Caco-2 (cell line): ENCODE measurements around the gene NBAS. TPM values are rescaled to one million over a fixed set of nuclear protein-coding genes. Genes with fewer than 3 reads are reported as not detected.

Source experiments
- BruUV-seq: library from RNA; stranded (reverse); fragments of 400-500 nt; replicated peaks from 2 replicates; lab custom pipeline; 2021; lab: Mats Ljungman, UMichigan
- CTCF ChIA-PET: fragments of 300-600 bp; sonication (Branson Sonifier 250); formaldehyde crosslinking; loops from one replicate; lab custom pipeline; 2022; ENCODE audit warnings: antibody characterized with exemption; lab: Charles Lee
- POLR2A ChIA-PET: fragments of 300-600 bp; sonication (Branson Sonifier 250); formaldehyde crosslinking; loops from one replicate; lab custom pipeline; 2022; ENCODE audit warnings: antibody characterized with exemption; lab: Charles Lee
- DNase-seq, 2 experiments: peaks; one replicate each; pipeline versions ENCODE4 v3.0.0 to v3.0.0-alpha.2; 2020 to 2022
- H3K27me3 ChIP-seq: replicated peaks from 2 replicates; pipeline ENCODE4 v1.6.0; 2011; ENCODE audit warnings: low read length; ENCODE audit not compliant: control insufficient read depth, insufficient read depth
- H3K36me3 ChIP-seq: 2 replicates; pipeline ENCODE4 v1.5.1; 2011; ENCODE audit warnings: low read length; ENCODE audit not compliant: control insufficient read depth, insufficient read depth
- H3K4me1 ChIP-seq: fragments of 250-450 bp; sonication (Bioruptor Pico); 2 replicates; pipeline ENCODE4 v1.5.1; 2020; ENCODE audit warnings: mild to moderate bottlenecking
- H3K4me3 ChIP-seq: 2 replicates; pipeline ENCODE4 v1.5.1; 2011; ENCODE audit warnings: low read depth, mild to moderate bottlenecking, control low read depth, low read length
- H3K9me3 ChIP-seq: fragments of 250-450 bp; sonication (Bioruptor Pico); 2 replicates; pipeline ENCODE4 v1.5.1; 2020; ENCODE audit warnings: mild to moderate bottlenecking, moderate library complexity
- H3K27ac Mint-ChIP-seq: one replicate; pipeline ENCODE4 v1.8.0; 2022; ENCODE audit warnings: mixed read lengths; ENCODE audit not compliant: unreplicated experiment
- H3K27me3 Mint-ChIP-seq: one replicate; pipeline ENCODE4 v1.8.0; 2022; ENCODE audit warnings: mixed read lengths; ENCODE audit not compliant: insufficient read depth, unreplicated experiment
- H3K36me3 Mint-ChIP-seq: one replicate; pipeline ENCODE4 v1.8.0; 2022; ENCODE audit warnings: mild to moderate bottlenecking, mixed read lengths; ENCODE audit not compliant: insufficient read depth, unreplicated experiment
- H3K4me1 Mint-ChIP-seq: one replicate; pipeline ENCODE4 v1.8.0; 2022; ENCODE audit warnings: low read depth, mixed read lengths; ENCODE audit not compliant: unreplicated experiment
- H3K4me3 Mint-ChIP-seq: one replicate; pipeline ENCODE4 v1.8.0; 2022; ENCODE audit warnings: mild to moderate bottlenecking, moderate library complexity, mixed read lengths; ENCODE audit not compliant: unreplicated experiment
- H3K9me3 Mint-ChIP-seq: one replicate; pipeline ENCODE4 v1.8.0; 2022; ENCODE audit warnings: mixed read lengths; ENCODE audit not compliant: unreplicated experiment
- intact Hi-C: fragments of 100-400 bp; cut with micrococcal nuclease; formaldehyde crosslinking; loops from one replicate; pipeline ENCODE4 v1.10.0; 2022; ENCODE audit not compliant: unreplicated experiment
- total RNA-seq: library from RNA; stranded (reverse); gene quantifications from 2 replicates; pipeline ENCODE4 v1.2.3, GENCODE V29; 2022
- TF ChIP-seq, protein P1 (sequence below), 2 experiments: fragments of 200-600 bp in 1 of 2; IDR thresholded peaks; 1 replicate in 1 of 2; 2 replicates in 1 of 2; pipeline versions ENCODE4 v1.5.1 to v1.8.0; 2011 to 2022; ENCODE audit warnings: antibody characterized with exemption in 1 of 2, control low read depth in 1 of 2, inconsistent platforms in 1 of 2, low read depth in 1 of 2, low read length in 1 of 2, mild to moderate bottlenecking in 1 of 2, moderate library complexity in 1 of 2; ENCODE audit not compliant: insufficient read depth in 1 of 2, severe bottlenecking in 1 of 2, unreplicated experiment in 1 of 2

The NBAS gene
- total RNA-seq, 1 experiment from 2014 or later = 31.1 TPM

DNA sequence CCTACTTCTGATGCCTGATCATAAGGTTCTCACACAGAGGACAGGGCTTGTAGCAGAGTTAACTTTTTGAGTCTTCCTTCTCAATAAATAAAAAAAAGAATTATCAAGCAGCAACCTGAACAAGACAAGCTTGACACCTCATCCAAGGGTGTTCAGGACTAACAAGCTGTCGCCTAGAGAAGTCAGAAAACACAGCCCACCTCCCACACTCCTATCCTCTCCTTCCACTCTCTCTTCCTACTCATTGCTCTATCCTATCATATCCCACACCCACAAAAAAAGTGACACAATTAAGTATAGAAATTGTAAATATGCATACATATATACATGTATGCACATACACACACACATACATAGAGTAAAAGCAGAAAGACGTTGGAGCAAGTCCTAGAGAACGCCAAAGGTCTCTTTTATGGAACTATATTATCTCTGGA lies 5.4 kb downstream of the NBAS start:
- H3K4me1 Mint-ChIP-seq = no peaks in the 10 kb centered on the region
- CTCF ChIA-PET = no interaction called here

DNA sequence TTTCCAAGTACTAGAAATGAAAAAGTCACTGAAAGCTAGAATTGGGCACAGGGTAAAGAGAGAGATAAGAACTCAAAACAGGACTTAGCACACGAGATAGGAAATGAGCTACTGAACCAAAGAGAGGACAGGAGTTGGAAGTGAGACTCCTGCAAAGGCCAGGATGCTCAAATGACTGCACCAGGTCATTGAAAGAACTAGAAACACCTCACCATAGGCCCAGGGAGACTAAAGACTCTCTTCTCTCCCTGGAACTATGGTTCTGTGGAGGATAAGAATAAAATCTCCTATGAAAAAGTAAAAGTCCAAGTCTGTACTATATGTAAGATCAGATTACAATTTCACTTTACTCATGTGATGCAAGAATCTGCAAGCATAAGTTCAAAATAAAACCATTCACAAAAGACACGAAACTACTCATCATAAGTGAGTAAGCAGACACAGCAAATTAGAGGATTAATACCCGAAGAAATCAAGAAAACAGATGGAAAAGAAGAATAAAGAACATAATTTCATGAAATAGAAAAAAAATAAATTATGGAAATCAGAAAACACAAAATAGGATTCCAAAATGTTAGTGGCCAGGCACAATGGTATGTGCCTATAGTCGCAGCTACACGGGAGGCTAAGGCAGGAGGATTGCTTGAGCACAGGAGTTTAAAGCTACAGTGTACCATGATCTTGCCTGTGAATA lies 6.5 kb downstream of the NBAS start:
- Histone ChIP-seq H3K4me3 (no peak overlapping the region), H3K9me3 (no peaks in the 10 kb centered on the region), H3K4me1 (peaks cover 12% of the 10 kb centered on the region), H3K27me3 (no peaks in the 10 kb centered on the region), H3K36me3 (peaks cover 1% of the 10 kb centered on the region; the same call in 1 of the 2 replicates)
- H3K4me3 Mint-ChIP-seq = no peak overlapping the region
- H3K9me3 Mint-ChIP-seq = no peaks in the 10 kb centered on the region
- H3K36me3 Mint-ChIP-seq = peaks cover 6% of the 10 kb centered on the region
- no peaks in the 10 kb centered on the region for H3K27me3 Mint-ChIP-seq
- POLR2A ChIA-PET = no interaction called here
- H3K4me1 Mint-ChIP-seq = no peaks in the 10 kb centered on the region
- intact Hi-C loops = no loop called here
- TF ChIP-seq, protein P1, sequence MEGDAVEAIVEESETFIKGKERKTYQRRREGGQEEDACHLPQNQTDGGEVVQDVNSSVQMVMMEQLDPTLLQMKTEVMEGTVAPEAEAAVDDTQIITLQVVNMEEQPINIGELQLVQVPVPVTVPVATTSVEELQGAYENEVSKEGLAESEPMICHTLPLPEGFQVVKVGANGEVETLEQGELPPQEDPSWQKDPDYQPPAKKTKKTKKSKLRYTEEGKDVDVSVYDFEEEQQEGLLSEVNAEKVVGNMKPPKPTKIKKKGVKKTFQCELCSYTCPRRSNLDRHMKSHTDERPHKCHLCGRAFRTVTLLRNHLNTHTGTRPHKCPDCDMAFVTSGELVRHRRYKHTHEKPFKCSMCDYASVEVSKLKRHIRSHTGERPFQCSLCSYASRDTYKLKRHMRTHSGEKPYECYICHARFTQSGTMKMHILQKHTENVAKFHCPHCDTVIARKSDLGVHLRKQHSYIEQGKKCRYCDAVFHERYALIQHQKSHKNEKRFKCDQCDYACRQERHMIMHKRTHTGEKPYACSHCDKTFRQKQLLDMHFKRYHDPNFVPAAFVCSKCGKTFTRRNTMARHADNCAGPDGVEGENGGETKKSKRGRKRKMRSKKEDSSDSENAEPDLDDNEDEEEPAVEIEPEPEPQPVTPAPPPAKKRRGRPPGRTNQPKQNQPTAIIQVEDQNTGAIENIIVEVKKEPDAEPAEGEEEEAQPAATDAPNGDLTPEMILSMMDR (IDR thresholded peaks at IDR 0.05; ENCODE audit: insufficient read depth in 1 of 2, low read depth in 1 of 2, low read length in 1 of 2, severe bottlenecking in 1 of 2, unreplicated experiment in 1 of 2) = no peak
- no TSS peak for BruUV-seq
- DNase-seq = no peak
- CTCF ChIA-PET = interaction anchor here (0.6 kb wide), 1 partner anchor 1058 kb away, joined by 3 read pairs; no protein-coding TSS in a partner anchor
- no peak overlapping the region for H3K27ac Mint-ChIP-seq

More for the DNA sequence above, 5.4 kb downstream of the NBAS start:
- Histone ChIP-seq H3K27me3 (no peaks in the 10 kb centered on the region), H3K4me3 (no peak overlapping the region), H3K9me3 (no peaks in the 10 kb centered on the region), H3K36me3 (peaks cover 1% of the 10 kb centered on the region; the same call in 1 of the 2 replicates), H3K4me1 (peaks cover 12% of the 10 kb centered on the region)
- POLR2A ChIA-PET = no interaction called here
- intact Hi-C loops = no loop called here
- TF ChIP-seq, protein P1 (IDR thresholded peaks at IDR 0.05; ENCODE audit: insufficient read depth in 1 of 2, low read depth in 1 of 2, low read length in 1 of 2, severe bottlenecking in 1 of 2, unreplicated experiment in 1 of 2) = no peak
- no peak overlapping the region for H3K27ac Mint-ChIP-seq
- no peak overlapping the region for H3K4me3 Mint-ChIP-seq
- no peaks in the 10 kb centered on the region for H3K27me3 Mint-ChIP-seq
- H3K9me3 Mint-ChIP-seq = no peaks in the 10 kb centered on the region
- H3K36me3 Mint-ChIP-seq = peaks cover 6% of the 10 kb centered on the region
- DNase-seq = no peak
- BruUV-seq = no TSS peak

DNA sequence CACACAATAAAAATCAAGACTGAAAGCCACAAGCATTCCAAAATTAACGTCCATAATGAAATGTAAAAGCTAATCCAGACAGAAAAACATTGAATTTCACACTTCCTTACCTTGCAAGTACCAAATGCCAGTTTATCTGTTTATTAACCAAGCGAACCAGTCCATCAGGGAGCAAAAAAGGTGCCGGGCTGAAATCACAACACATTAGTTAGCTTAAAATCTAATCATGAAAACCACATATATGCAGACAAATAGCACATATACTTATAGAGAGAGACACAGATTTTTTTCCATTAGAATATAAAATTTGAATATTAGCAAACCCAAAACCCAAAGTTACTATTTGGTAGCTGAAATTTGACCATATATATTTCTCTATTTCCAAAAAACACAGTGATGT lies 7.2 kb downstream of the NBAS start:
- BruUV-seq = no TSS peak
- no peaks in the 10 kb centered on the region for H3K27me3 ChIP-seq
- Mint-ChIP-seq H3K4me1 (no peaks in the 10 kb centered on the region), H3K36me3 (peaks cover 6% of the 10 kb centered on the region), H3K27ac (no peak overlapping the region), H3K9me3 (no peaks in the 10 kb centered on the region), H3K27me3 (no peaks in the 10 kb centered on the region), H3K4me3 (no peak overlapping the region)
- H3K4me1 ChIP-seq = peaks cover 12% of the 10 kb centered on the region
- intact Hi-C loops = no loop called here
- ChIA-PET CTCF (interaction anchor here (0.6 kb wide), 1 partner anchor 1059 kb away, joined by 3 read pairs; no protein-coding TSS in a partner anchor), POLR2A (no interaction called here)
- no peak overlapping the region for H3K4me3 ChIP-seq
- TF ChIP-seq, protein P1 (IDR thresholded peaks at IDR 0.05; ENCODE audit: insufficient read depth in 1 of 2, low read depth in 1 of 2, low read length in 1 of 2, severe bottlenecking in 1 of 2, unreplicated experiment in 1 of 2) = no peak
- DNase-seq = no peak
- no peaks in the 10 kb centered on the region for H3K9me3 ChIP-seq
- H3K36me3 ChIP-seq = peaks cover 1% of the 10 kb centered on the region; the same call in 1 of the 2 replicates
